ENCODE measurements around the gene ALAD.

Gene ALAD

DNA sequence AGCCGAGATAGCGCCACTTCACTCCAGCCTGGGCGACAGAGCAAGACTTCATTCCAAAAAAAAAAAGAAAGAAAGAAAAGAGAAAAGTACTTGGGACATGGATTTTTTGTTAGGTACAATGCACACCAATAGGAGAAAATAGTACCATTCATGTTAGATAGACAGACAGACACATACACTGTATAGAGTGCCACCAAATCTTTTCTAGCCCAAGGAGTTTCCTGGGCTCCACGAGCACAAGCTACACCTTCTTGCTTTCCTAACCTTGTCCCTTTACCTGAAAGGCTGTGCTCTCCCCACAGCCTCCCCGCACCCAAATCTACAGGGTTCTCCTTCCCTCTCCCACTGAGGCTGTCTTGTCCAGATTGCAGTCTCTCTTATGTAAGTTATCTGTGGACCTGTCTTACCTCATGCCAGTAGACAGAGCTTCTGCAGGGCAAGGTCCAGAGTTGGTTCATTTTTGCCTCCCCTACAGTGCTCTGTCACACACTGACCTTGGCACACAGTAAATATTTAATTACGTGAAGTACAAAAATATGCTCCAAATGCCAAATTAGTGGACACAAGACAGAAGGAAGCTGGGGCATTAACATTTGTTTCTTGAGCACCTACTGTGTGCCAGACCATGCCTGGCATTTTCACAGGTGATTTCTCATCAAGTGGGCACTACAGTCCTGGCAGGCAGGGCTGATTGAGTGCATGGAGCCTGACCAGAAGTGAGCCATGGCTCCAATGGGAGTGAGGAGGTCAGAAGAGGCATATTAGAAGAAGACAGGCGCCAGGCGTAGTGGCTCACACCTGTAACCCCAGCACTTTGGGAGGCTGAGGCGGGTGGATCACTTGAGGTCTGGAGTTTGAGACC, 5.9 kb downstream of the ALAD start:
- Histone ChIP-seq H4K20me1 (ENCODE audit: insufficient read depth, low read length) (no peaks in the 10 kb centered on the region), H3K4me3 (ENCODE audit: low read length) (no peak overlapping the region), H3K79me2 (ENCODE audit: low read length) (peaks cover 16% of the 10 kb centered on the region), H3K36me3 (replicated peaks; ENCODE audit: insufficient read depth, low read length) (no peaks in the 10 kb centered on the region), H3K27ac (ENCODE audit: low read length) (no peak overlapping the region), H3K4me2 (ENCODE audit: low read depth, low read length) (no peak overlapping the region), H3K9me2 (replicated peaks; ENCODE audit: insufficient read depth, low read length) (no peaks in the 10 kb centered on the region), H2AFZ (ENCODE audit: low read length) (no peak overlapping the region), H3K27me3 (replicated peaks; ENCODE audit: insufficient read depth, low read length) (no peaks in the 10 kb centered on the region), H3K4me1 (ENCODE audit: low read length) (0 out of 2 replicates have a peak, but pooled peaks cover 6% of the 10 kb centered on the region), H3K9me3 (replicated peaks; ENCODE audit: insufficient read depth, low read length) (no peaks in the 10 kb centered on the region), H3K9ac (ENCODE audit: low read length) (no peak overlapping the region), H3F3A (ENCODE audit: insufficient read depth, low read length) (no peaks in the 10 kb centered on the region)
- no peak for DNase-seq
- TF ChIP-seq, protein P1, sequence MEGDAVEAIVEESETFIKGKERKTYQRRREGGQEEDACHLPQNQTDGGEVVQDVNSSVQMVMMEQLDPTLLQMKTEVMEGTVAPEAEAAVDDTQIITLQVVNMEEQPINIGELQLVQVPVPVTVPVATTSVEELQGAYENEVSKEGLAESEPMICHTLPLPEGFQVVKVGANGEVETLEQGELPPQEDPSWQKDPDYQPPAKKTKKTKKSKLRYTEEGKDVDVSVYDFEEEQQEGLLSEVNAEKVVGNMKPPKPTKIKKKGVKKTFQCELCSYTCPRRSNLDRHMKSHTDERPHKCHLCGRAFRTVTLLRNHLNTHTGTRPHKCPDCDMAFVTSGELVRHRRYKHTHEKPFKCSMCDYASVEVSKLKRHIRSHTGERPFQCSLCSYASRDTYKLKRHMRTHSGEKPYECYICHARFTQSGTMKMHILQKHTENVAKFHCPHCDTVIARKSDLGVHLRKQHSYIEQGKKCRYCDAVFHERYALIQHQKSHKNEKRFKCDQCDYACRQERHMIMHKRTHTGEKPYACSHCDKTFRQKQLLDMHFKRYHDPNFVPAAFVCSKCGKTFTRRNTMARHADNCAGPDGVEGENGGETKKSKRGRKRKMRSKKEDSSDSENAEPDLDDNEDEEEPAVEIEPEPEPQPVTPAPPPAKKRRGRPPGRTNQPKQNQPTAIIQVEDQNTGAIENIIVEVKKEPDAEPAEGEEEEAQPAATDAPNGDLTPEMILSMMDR (IDR thresholded peaks at IDR 0.05; ENCODE audit: low read length) = no peak
- TF ChIP-seq EZH2 (optimal IDR thresholded peaks at IDR 0.05; ENCODE audit: low read depth, low read length) = no peak
- TF ChIP-seq EZH2phosphoT487 (IDR thresholded peaks at IDR 0.05; ENCODE audit: low read length) = no peak

DNA sequence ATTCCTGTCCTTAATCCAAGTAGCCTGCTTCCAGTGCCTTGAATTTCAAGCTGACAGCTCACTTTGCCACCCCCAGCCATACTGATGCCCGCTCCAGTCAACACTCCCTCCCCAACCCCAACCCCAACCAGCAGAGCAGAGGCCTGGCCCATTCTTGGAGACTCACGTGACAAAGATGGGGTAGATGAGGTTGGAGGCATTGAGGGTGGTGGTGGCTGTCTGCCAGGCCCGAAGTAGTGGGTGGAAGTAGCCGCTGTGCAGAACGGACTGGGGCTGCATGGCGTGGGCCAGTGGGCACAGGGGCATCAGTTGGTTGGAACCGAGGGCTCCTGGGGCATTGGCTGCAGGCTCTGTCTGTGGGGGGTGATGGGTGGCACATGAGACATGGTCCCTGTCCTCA, 7.8 kb downstream of the ALAD start:
- Histone ChIP-seq H3K4me1 (ENCODE audit: low read length) (no peaks in the 10 kb centered on the region), H3K79me2 (ENCODE audit: low read length) (no peaks in the 10 kb centered on the region), H4K20me1 (ENCODE audit: insufficient read depth, low read length) (no peaks in the 10 kb centered on the region), H3K9me3 (replicated peaks; ENCODE audit: insufficient read depth, low read length) (no peaks in the 10 kb centered on the region), H2AFZ (ENCODE audit: low read length) (no peak overlapping the region), H3K9ac (ENCODE audit: low read length) (no peak overlapping the region), H3K36me3 (replicated peaks; ENCODE audit: insufficient read depth, low read length) (no peaks in the 10 kb centered on the region), H3K4me3 (ENCODE audit: low read length) (no peak overlapping the region), H3K9me2 (replicated peaks; ENCODE audit: insufficient read depth, low read length) (no peaks in the 10 kb centered on the region), H3F3A (ENCODE audit: insufficient read depth, low read length) (no peaks in the 10 kb centered on the region), H3K27me3 (replicated peaks; ENCODE audit: insufficient read depth, low read length) (no peaks in the 10 kb centered on the region), H3K27ac (ENCODE audit: low read length) (no peak overlapping the region), H3K4me2 (ENCODE audit: low read depth, low read length) (no peak overlapping the region)
- TF ChIP-seq EZH2 (optimal IDR thresholded peaks at IDR 0.05; ENCODE audit: low read depth, low read length) = no peak
- no peak for DNase-seq

DNA sequence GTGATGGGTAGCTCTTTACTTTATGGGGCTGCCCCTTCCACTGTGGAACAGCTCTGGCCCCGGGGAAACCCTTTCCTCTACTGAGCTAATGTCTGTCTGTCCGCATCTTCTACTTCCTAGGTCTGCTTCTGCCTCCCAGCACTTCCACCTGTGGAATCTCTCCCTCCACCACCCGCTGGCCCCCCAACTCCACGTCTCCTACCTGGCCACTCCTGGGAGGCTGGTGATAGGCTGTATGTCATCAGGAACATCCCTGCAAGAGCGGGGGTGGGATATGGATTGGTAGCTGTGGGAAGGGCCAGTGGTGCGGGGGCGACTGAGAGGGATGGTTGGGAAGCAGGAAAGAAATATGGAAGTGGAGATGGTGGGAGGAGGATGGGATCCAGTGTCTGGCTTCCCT, 9.2 kb downstream of the ALAD start:
- Histone ChIP-seq H3K9me3 (replicated peaks; ENCODE audit: insufficient read depth, low read length) (no peaks in the 10 kb centered on the region), H3K36me3 (replicated peaks; ENCODE audit: insufficient read depth, low read length) (no peaks in the 10 kb centered on the region), H3K4me3 (ENCODE audit: low read length) (no peak overlapping the region), H3F3A (ENCODE audit: insufficient read depth, low read length) (no peaks in the 10 kb centered on the region), H3K4me1 (ENCODE audit: low read length) (no peaks in the 10 kb centered on the region), H3K27ac (ENCODE audit: low read length) (no peak overlapping the region), H3K27me3 (replicated peaks; ENCODE audit: insufficient read depth, low read length) (no peaks in the 10 kb centered on the region), H3K9me2 (replicated peaks; ENCODE audit: insufficient read depth, low read length) (no peaks in the 10 kb centered on the region), H4K20me1 (ENCODE audit: insufficient read depth, low read length) (no peaks in the 10 kb centered on the region), H2AFZ (ENCODE audit: low read length) (no peak overlapping the region), H3K4me2 (ENCODE audit: low read depth, low read length) (no peak overlapping the region), H3K79me2 (ENCODE audit: low read length) (no peaks in the 10 kb centered on the region), H3K9ac (ENCODE audit: low read length) (no peak overlapping the region)
- DNase-seq = no peak
- TF ChIP-seq, protein P1 (IDR thresholded peaks at IDR 0.05; ENCODE audit: low read length) = no peak
- TF ChIP-seq EZH2phosphoT487 (IDR thresholded peaks at IDR 0.05; ENCODE audit: low read length) (no peak), EZH2 (optimal IDR thresholded peaks at IDR 0.05; ENCODE audit: low read depth, low read length) (no peak)

Measured in MM.1S (cell line).